H1 (cell line): Measurements from ENCODE around the gene ZSWIM6. TPM values are rescaled to one million over a fixed set of nuclear protein-coding genes. Genes with fewer than 3 reads are reported as not detected.

Experiments used
- CTCF ChIA-PET: fragments of 300-600 bp; sonication (Branson Sonifier 250); formaldehyde crosslinking; loops from one replicate; lab custom pipeline; 2021; ENCODE audit not compliant: partially characterized antibody; lab: Charles Lee
- POLR2A ChIA-PET: fragments of 300-600 bp; sonication (Branson Sonifier 250); formaldehyde crosslinking; loops from one replicate; lab custom pipeline; 2021; ENCODE audit warnings: inconsistent platforms; ENCODE audit not compliant: partially characterized antibody; lab: Charles Lee
- DNase-seq, 2 experiments: peaks; one replicate each; pipeline versions ENCODE4 v3.0.0 to v3.0.0-alpha.2; 2010 to 2022; ENCODE audit warnings: low spot score in 2 of 2, low read depth in 1 of 2, mixed read lengths in 1 of 2
- FAIRE-seq: peaks from 2 replicates; lab custom pipeline; 2011; peaks lifted over from hg19 to GRCh38; lab: Jason Lieb, UNC
- H2AFZ ChIP-seq: 2 replicates; pipeline ENCODE4 v1.8.1; 2012; ENCODE audit warnings: low read length, inconsistent platforms
- H2AK5ac ChIP-seq: 2 replicates; pipeline ENCODE4 v1.6.1; 2013; ENCODE audit warnings: low read depth, low read length
- H2BK120ac ChIP-seq: replicated peaks from 2 replicates; pipeline ENCODE3; 2013; ENCODE audit warnings: low read depth, low read length, inconsistent platforms
- H2BK12ac ChIP-seq: 2 replicates; pipeline ENCODE4 v1.6.1; 2013; ENCODE audit warnings: low read depth, low read length
- H2BK15ac ChIP-seq: 2 replicates; pipeline ENCODE4 v1.6.1; 2013; ENCODE audit warnings: low read length
- H2BK20ac ChIP-seq: 2 replicates; pipeline ENCODE4 v1.6.1; 2013; ENCODE audit warnings: low read length
- H2BK5ac ChIP-seq: 2 replicates; pipeline ENCODE4 v1.6.1; 2013; ENCODE audit warnings: low read depth, low read length
- H3K14ac ChIP-seq: 2 replicates; pipeline ENCODE4 v1.6.1; 2013; ENCODE audit warnings: inconsistent platforms; ENCODE audit not compliant: insufficient read length
- H3K18ac ChIP-seq: 2 replicates; pipeline ENCODE4 v1.6.1; 2013; ENCODE audit warnings: low read length; ENCODE audit errors: extremely low read depth
- H3K23ac ChIP-seq: 2 replicates; pipeline ENCODE4 v1.6.1; 2013; ENCODE audit warnings: inconsistent platforms; ENCODE audit not compliant: insufficient read length
- H3K23me2 ChIP-seq: 2 replicates; pipeline ENCODE4 v1.6.1; 2013; ENCODE audit warnings: low read depth, low read length
- H3K27ac ChIP-seq: 2 replicates; pipeline ENCODE4 v1.6.1; 2011; ENCODE audit warnings: low read depth, low read length, inconsistent platforms
- H3K27me3 ChIP-seq, 4 experiments: replicated peaks in 1 of 4; 1 replicate in 1 of 4; 2 replicates in 3 of 4; pipeline versions ENCODE4 v1.6.1 to v1.8.1; 2011 to 2013; ENCODE audit warnings: low read length in 3 of 4, mild to moderate bottlenecking in 3 of 4, inconsistent platforms in 2 of 4, mixed read lengths in 2 of 4, moderate library complexity in 1 of 4; ENCODE audit not compliant: control insufficient read depth in 3 of 4, insufficient read depth in 3 of 4; ENCODE audit errors: extremely low read depth in 1 of 4
- H3K36me3 ChIP-seq, 4 experiments: 2 replicates each; pipeline versions ENCODE4 v1.6.1 to v1.8.1; 2011 to 2013; ENCODE audit warnings: mild to moderate bottlenecking in 4 of 4, low read length in 3 of 4, moderate library complexity in 2 of 4, control low read depth in 1 of 4, inconsistent platforms in 1 of 4; ENCODE audit not compliant: insufficient read depth in 4 of 4, control insufficient read depth in 2 of 4
- H3K4ac ChIP-seq: replicated peaks from 2 replicates; pipeline ENCODE3; 2013; ENCODE audit warnings: low read length, low read depth, mixed read lengths, inconsistent platforms; ENCODE audit not compliant: insufficient read length
- H3K4me1 ChIP-seq, 4 experiments: replicated peaks in 1 of 4; 1 replicate in 1 of 4; 2 replicates in 3 of 4; pipeline versions ENCODE4 v1.6.1 to v1.8.1; 2011 to 2013; ENCODE audit warnings: low read length in 3 of 4, inconsistent platforms in 2 of 4, mixed read lengths in 1 of 4; ENCODE audit not compliant: insufficient read depth in 4 of 4, control insufficient read depth in 3 of 4
- H3K4me2 ChIP-seq, 2 experiments: 2 replicates each; pipeline versions ENCODE4 v1.6.1 to v1.8.1; 2011 to 2013; ENCODE audit warnings: low read depth in 2 of 2, low read length in 2 of 2, control low read depth in 1 of 2, inconsistent platforms in 1 of 2, mild to moderate bottlenecking in 1 of 2; ENCODE audit not compliant: insufficient read depth in 1 of 2
- H3K4me3 ChIP-seq, 4 experiments: fragments of 200-600, 300-600 bp in 1 of 4; sonication (generic), shearing (Covaris generic), sonication (Bioruptor Twin) in 1 of 4; 2 replicates each; pipeline versions ENCODE4 v1.5.1 to v1.8.1; 2011 to 2016; ENCODE audit warnings: low read length in 4 of 4, low read depth in 3 of 4, control low read depth in 2 of 4, inconsistent platforms in 2 of 4, mild to moderate bottlenecking in 2 of 4, mixed read lengths in 1 of 4, moderate library complexity in 1 of 4; ENCODE audit not compliant: insufficient read depth in 2 of 4; ENCODE audit errors: extremely low read depth in 1 of 4
- H3K56ac ChIP-seq: replicated peaks from 2 replicates; pipeline ENCODE3; 2013; ENCODE audit warnings: low read depth, mild to moderate bottlenecking, mixed read lengths, low read length, inconsistent platforms; ENCODE audit not compliant: insufficient read length
- H3K79me1 ChIP-seq: 2 replicates; pipeline ENCODE4 v1.6.1; 2013; ENCODE audit warnings: low read depth, low read length, control low read depth
- H3K79me2 ChIP-seq, 2 experiments: 2 replicates each; pipeline versions ENCODE4 v1.6.1 to v1.8.1; 2012 to 2013; ENCODE audit warnings: low read length in 2 of 2, mild to moderate bottlenecking in 2 of 2, inconsistent platforms in 1 of 2; ENCODE audit not compliant: insufficient read depth in 2 of 2, control insufficient read depth in 1 of 2
- H3K9ac ChIP-seq, 4 experiments: replicated peaks in 1 of 4; 1 replicate in 1 of 4; 2 replicates in 3 of 4; pipeline versions ENCODE4 v1.6.1 to v1.8.1; 2011 to 2013; ENCODE audit warnings: low read depth in 3 of 4, low read length in 3 of 4, control low read depth in 2 of 4, mild to moderate bottlenecking in 2 of 4, moderate library complexity in 2 of 4, inconsistent platforms in 1 of 4; ENCODE audit errors: extremely low read depth in 1 of 4
- H3K9me3 ChIP-seq, 2 experiments: 2 replicates each; pipeline versions ENCODE4 v1.6.1 to v1.8.1; 2012 to 2013; ENCODE audit warnings: mild to moderate bottlenecking in 2 of 2, moderate library complexity in 2 of 2, control low read depth in 1 of 2, inconsistent platforms in 1 of 2, low read depth in 1 of 2, low read length in 1 of 2, mixed read lengths in 1 of 2; ENCODE audit not compliant: insufficient read depth in 2 of 2
- H4K20me1 ChIP-seq, 2 experiments: replicated peaks in 1 of 2; 2 replicates each; pipeline versions ENCODE3 to v1.8.1; 2011 to 2013; ENCODE audit warnings: inconsistent platforms in 2 of 2, low read length in 2 of 2, mild to moderate bottlenecking in 1 of 2; ENCODE audit not compliant: insufficient read depth in 2 of 2, control insufficient read depth in 1 of 2
- H4K5ac ChIP-seq: 2 replicates; pipeline ENCODE4 v1.6.1; 2013; ENCODE audit warnings: low read length, low read depth, mixed read lengths, inconsistent platforms; ENCODE audit not compliant: insufficient read length
- H4K8ac ChIP-seq: 2 replicates; pipeline ENCODE4 v1.8.0; 2013; ENCODE audit warnings: mild to moderate bottlenecking, moderate library complexity, low read length, inconsistent platforms; ENCODE audit not compliant: insufficient read depth; ENCODE audit errors: extremely low read depth
- H4K91ac ChIP-seq: replicated peaks from 2 replicates; pipeline ENCODE3; 2013; ENCODE audit warnings: low read length, mixed read lengths, inconsistent platforms; ENCODE audit not compliant: insufficient read length
- CBX5 ChIP-seq: fragments of 300-800, 300-1000 bp; sonication (generic); IDR thresholded peaks from 2 replicates; pipeline ENCODE4 v1.7.1; 2016; ENCODE audit warnings: antibody characterized with exemption, low read length, low read depth
- CEBPB ChIP-seq: IDR thresholded peaks from 2 replicates; pipeline ENCODE4 v1.6.1; 2012; ENCODE audit warnings: low read depth, low read length
- JUN ChIP-seq: IDR thresholded peaks from 2 replicates; pipeline ENCODE4 v1.6.1; 2011; ENCODE audit warnings: low read depth, mild to moderate bottlenecking, improper control_type of control experiment, low read length
- RAD21 ChIP-seq, 2 experiments: IDR thresholded peaks in 1 of 2; conservative IDR thresholded peaks in 1 of 2; 2 replicates each; pipeline ENCODE4 v1.6.1; 2011; ENCODE audit warnings: low read depth in 2 of 2, low read length in 2 of 2, improper control_type of control experiment in 1 of 2, inconsistent platforms in 1 of 2, mild to moderate bottlenecking in 1 of 2, moderate library complexity in 1 of 2
- SP1 ChIP-seq: IDR thresholded peaks from 2 replicates; pipeline ENCODE4 v1.6.1; 2011; ENCODE audit warnings: low read depth, low read length
- TAF1 ChIP-seq: IDR thresholded peaks from 2 replicates; pipeline ENCODE4 v1.6.1; 2011; ENCODE audit warnings: mild to moderate bottlenecking, low read depth, low read length
- WGBS, 2 experiments: shearing (Covaris generic) in 1 of 2; methylation state at CpG; one replicate each; pipeline versions ENCODE4 v1.1.6 to v1.1.7; 2013 to 2015; ENCODE audit warnings: low lambda C conversion rate in 2 of 2, mixed read lengths in 2 of 2, inconsistent platforms in 1 of 2, low coverage in 1 of 2, missing lambda C conversion rate in 1 of 2; ENCODE audit not compliant: insufficient replicate concordance in 2 of 2, insufficient coverage in 1 of 2, insufficient read length in 1 of 2; ENCODE audit errors: extremely low coverage in 1 of 2, missing lambda C conversion rate in 1 of 2; 5-methylcytosine and 5-hydroxymethylcytosine counted together
- polyA plus RNA-seq, 7 experiments: library from polyadenylated mRNA; depleted of rRNA in 3 of 7; stranded (reverse) in 5 of 7; unstranded in 2 of 7; fragments of >200 nt in 5 of 7; fragments of 200-250 nt in 2 of 7; gene quantifications; 1 replicate in 5 of 7; 2 replicates in 1 of 7; 4 replicates in 1 of 7; pipeline versions ENCODE4 v1.2.1 to v1.2.3, GENCODE V29; 2011 to 2013; ENCODE audit warnings: missing spikeins in 2 of 7, mixed read lengths in 2 of 7
- total RNA-seq: library from RNA; stranded (reverse); fragmentation: NEBNext Ultra II Directional; extraction: Animal tissue kit (Norgen Biotek cat#: 25700); gene quantifications from 2 replicates; pipeline ENCODE4 v1.2.1, GENCODE V29; 2021

The ZSWIM6 gene
- total and polyA plus RNA-seq, 2 of the 8 experiments (the other 6 are each of a cell fraction or from before 2014, with no cell fraction given), result 7.9 to 12.4 TPM

GRCh38 chr5:61389609-61390008, 57.6 kb downstream of the ZSWIM6 start:
- Histone ChIP-seq H2BK20ac (no peak overlapping the region), H3K23me2 (no peaks in the 10 kb centered on the region), H4K91ac (no peak overlapping the region), H3K56ac (no peak overlapping the region), H3K79me2 (peaks cover 0 to 32% of the 10 kb centered on the region in 2 experiments; a peak in 3 of 4 replicates), H4K5ac (no peak overlapping the region), H3K9me3 (no peaks in the 10 kb centered on the region), H3K4me2 (no peak overlapping the region), H2BK120ac (no peak overlapping the region), H2BK12ac (no peak overlapping the region), H3K18ac (no peak overlapping the region), H2AFZ (no peak overlapping the region), H3K9ac (no peak overlapping the region), H4K8ac (no peak overlapping the region), H3K36me3 (no peaks in the 10 kb centered on the region), H2BK15ac (no peak overlapping the region)
- POLR2A ChIA-PET, result no interaction called here
- CTCF ChIA-PET, result interaction anchor here (1.6 kb wide), 1 partner anchor 32 kb away, joined by 3 read pairs; no protein-coding TSS in a partner anchor
- no peak for TF ChIP-seq CBX5
- no peak for TF ChIP-seq RAD21 (IDR thresholded peaks at IDR 0.05 in 1 of 2, conservative IDR thresholded peaks at IDR 0.05 in 1 of 2; ENCODE audit: low read depth in 2 of 2, low read length in 2 of 2)
- TF ChIP-seq CEBPB, result no peak
- TF ChIP-seq TAF1, result no peak
- no peak for TF ChIP-seq SP1
- TF ChIP-seq JUN, result no peak
- TF ChIP-seq, all 59 proteins: peak for 0
- no peaks in the 10 kb centered on the region; the same call in 1 of the 2 replicates for H3K79me1 ChIP-seq
- H2BK5ac ChIP-seq, result no peak overlapping the region
- DNase-seq, result no peak
- no peaks in the 10 kb centered on the region for H3K27me3 ChIP-seq
- 96% methylated on average over 3 of the region's 3 CpGs; no CpG with 5 or more reads in 1 of the 2 experiments for WGBS, 2 experiments
- no peak overlapping the region for H3K23ac ChIP-seq
- H3K14ac ChIP-seq, result no peak overlapping the region
- H2AK5ac ChIP-seq, result no peak overlapping the region
- 0 out of 7 replicates have a peak, but pooled peaks cover 0 to 2% (median 0%) of the 10 kb centered on the region in 4 experiments for H3K4me1 ChIP-seq
- FAIRE-seq, result no peak
- no peak overlapping the region for H3K27ac ChIP-seq
- peaks cover 3 to 6% of the 10 kb centered on the region in 2 experiments for H4K20me1 ChIP-seq
- H3K4ac ChIP-seq, result no peak overlapping the region
- no peak overlapping the region for H3K4me3 ChIP-seq
